Gastroesophageal sphincter (tissue), 3 donors: ENCODE data around the gene HNRNPH2.

Experiments used
- CTCF ChIP-seq, 4 experiments: fragments of 200-600 bp in 2 of 4; fragments of 450-650 bp in 2 of 4; sonication (generic) in 1 of 4; IDR thresholded peaks; one replicate each; pipeline ENCODE4 v1.5.1; 2017 to 2019; ENCODE audit warnings: antibody characterized with exemption in 4 of 4, mild to moderate bottlenecking in 2 of 4, moderate library complexity in 2 of 4
- EP300 ChIP-seq: sonication (generic); formaldehyde crosslinking; IDR thresholded peaks from one replicate; pipeline ENCODE4 v1.6.1; 2017; ENCODE audit warnings: antibody characterized with exemption, mild to moderate bottlenecking
- POLR2A ChIP-seq, 2 donors: fragments of 450-650 bp; IDR thresholded peaks; one replicate each; pipeline ENCODE4 v1.6.1; 2017; ENCODE audit warnings: antibody characterized with exemption in 2 of 2, mild to moderate bottlenecking in 2 of 2, moderate library complexity in 1 of 2
- POLR2AphosphoS5 ChIP-seq: sonication (generic); formaldehyde crosslinking; IDR thresholded peaks from one replicate; pipeline ENCODE4 v1.6.1; 2017; ENCODE audit warnings: antibody characterized with exemption

GRCh38 chrX:101362757-101363156 is 45.3 kb upstream of the HNRNPH2 start:
- TF ChIP-seq POLR2AphosphoS5 (no peak), CTCF (IDR thresholded peaks at IDR 0.05) (no peak), POLR2A (IDR thresholded peaks at IDR 0.05) (no peak), EP300 (no peak)
